NCI-H187 (cell line): ENCODE measurements around the gene KLHL29.
"Not testable (repeated sequence)": the region's sequence is repeated elsewhere in the genome, so short reads cannot be mapped to it uniquely, and the experiment has no call there.

Experiments
- DNase-seq, 2 experiments: peaks; one replicate each; lab custom pipeline; 2025; lab: John Stamatoyannopoulos, UW

Gene KLHL29

DNA sequence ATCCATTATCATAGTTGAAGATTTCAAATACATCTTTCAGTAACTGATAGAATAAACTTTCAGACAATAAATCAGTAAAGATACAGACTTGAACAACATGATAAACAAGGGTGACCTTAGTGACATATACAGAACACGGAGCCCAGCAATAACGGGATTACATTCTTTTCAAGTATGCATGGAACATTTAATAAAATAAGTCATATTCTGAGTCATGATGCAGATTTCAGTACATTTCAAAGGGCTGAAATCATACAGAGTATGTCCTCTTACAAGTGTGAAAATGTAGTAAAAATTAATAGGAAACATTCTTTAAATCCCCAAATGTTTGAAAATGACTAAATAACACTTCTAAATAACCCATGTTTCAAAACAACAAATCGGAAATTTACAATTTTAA lies 17.2 kb upstream of the KLHL29 start:
- no peak for DNase-seq

- no peak for DNase-seq
Measured at GRCh38 chr2:23373666-23374065, 11.3 kb upstream of the KLHL29 start.

- DNase-seq = no peak
Measured at GRCh38 chr2:23375448-23375847, 9.5 kb upstream of the KLHL29 start.

GRCh38 chr2:23376075-23376474 lies 8.9 kb upstream of the KLHL29 start:
- DNase-seq = no peak

DNA sequence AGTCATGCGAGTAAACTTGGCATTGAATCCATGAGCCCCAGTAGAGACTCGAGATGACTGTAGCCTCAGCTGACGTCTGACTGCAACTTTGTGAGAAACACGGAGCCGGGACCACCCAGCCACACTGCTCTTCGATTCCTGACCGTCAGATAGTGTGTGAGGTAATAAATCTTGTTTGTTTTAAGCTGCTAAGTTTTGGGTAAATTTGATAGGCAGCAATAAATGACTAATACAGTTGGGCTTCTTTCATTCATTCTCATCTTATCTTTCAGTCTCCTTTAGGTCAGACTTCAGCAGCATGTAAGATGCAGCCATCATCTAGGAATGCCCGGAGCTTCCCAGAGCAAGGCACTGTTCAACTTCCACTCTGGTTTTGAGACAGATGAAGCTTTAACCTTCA lies 8.0 kb upstream of the KLHL29 start:
- no peak for DNase-seq

GRCh38 chr2:23377771-23378170 lies 7.2 kb upstream of the KLHL29 start:
- no peak for DNase-seq

GRCh38 chr2:23378496-23378895 lies 6.5 kb upstream of the KLHL29 start:
- no peak for DNase-seq

GRCh38 chr2:23379220-23379695 lies 5.7 kb upstream of the KLHL29 start:
- DNase-seq = no peak

DNA sequence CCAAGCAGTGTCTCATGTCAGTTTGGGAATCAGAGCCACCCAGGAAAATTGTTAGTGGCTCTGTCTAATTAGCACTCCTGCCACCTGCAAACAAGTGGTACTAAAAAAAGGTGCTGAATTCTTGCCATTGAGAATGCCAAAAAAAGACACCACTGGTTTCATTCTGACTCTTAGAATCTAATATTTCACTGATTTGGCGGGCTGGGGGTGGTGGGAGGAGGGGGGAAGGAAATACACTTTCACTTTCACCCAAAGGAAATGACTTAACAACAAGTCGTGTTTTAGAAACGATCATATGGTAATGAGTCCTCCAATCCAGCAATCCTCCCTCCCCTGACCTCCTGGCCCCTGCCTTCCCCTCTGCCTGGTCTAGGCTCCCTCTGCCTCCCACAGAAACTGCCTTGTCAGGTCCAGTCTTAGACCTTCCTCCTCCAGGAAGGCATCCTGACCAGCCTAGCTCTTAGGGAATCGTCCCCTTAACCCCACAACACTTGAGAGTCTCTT lies 4.4 kb upstream of the KLHL29 start:
- no peak for DNase-seq

GRCh38 chr2:23381084-23381483 lies 3.9 kb upstream of the KLHL29 start:
- DNase-seq = no peak

DNA sequence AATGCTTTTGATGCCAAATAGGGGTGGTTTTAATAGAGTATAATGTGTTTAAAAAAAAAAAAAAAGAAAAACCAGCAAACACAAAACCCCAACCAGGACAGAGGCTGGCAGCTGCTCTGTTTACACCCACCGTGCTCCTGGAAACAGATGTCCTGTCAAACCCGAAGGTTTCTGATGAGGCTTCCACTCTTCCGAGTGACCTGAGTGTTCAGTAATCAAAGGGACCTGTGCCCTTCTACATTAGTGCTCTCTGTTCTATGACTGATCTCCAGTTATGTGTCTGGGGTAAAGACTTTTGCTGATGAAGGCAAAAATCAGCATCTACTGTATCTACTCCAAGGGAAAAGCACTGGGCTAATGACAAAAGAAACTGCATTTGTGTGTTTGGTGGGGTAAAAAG lies 3.5 kb upstream of the KLHL29 start:
- no peak for DNase-seq

DNA sequence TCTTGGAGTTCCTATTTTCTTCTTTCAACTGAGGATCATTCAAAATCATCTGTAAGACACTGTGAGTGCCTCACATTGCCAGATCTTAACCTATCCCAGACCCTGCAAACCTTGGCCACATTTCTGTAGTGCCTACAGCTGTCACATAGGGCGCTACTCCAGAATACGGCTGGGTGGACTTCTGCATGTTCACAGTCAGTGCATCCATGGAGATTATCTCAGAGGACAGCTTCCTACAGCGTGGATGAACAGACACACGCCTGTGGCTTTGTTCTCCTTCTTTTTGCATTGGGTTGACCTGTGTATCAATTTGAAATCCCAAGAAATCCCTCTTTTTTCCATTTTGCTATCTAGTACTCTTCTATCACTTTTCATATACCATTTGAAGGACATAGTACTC lies 1.9 kb upstream of the KLHL29 start:
- no peak for DNase-seq

- DNase-seq = no peak
Measured at GRCh38 chr2:23385351-23385747, 370 bp downstream of the KLHL29 start.

DNA sequence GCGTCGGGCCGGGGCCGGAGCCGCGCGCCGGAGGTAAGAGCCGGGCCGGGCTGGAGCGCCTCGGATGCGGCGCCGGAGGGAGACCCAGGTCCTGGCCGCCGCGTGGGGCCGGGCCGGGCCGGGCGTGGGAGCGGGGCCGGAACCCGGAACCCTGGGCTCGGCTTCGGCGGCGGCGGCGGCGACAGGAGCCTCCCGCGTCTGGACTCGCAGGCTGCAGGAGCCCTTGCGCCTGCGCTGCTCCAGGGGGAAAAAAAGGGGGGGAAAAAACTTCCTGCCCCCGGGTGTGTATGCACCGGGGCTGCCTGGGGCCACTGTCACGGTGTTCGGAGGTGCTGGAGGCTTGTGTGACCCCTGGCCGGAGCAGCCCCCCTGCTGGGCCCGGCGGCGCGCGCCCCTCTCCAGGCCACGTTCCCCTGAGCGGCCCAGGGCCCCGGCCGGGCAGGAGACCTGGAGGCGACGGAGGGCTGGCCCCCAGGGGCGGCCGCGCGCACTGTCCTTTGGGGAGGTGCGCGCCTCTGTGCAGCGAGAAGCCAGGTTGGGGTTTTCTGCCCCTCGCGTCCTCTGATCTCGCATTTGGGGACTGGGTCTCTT lies 864 bp downstream of the KLHL29 start:
- no peak for DNase-seq

DNA sequence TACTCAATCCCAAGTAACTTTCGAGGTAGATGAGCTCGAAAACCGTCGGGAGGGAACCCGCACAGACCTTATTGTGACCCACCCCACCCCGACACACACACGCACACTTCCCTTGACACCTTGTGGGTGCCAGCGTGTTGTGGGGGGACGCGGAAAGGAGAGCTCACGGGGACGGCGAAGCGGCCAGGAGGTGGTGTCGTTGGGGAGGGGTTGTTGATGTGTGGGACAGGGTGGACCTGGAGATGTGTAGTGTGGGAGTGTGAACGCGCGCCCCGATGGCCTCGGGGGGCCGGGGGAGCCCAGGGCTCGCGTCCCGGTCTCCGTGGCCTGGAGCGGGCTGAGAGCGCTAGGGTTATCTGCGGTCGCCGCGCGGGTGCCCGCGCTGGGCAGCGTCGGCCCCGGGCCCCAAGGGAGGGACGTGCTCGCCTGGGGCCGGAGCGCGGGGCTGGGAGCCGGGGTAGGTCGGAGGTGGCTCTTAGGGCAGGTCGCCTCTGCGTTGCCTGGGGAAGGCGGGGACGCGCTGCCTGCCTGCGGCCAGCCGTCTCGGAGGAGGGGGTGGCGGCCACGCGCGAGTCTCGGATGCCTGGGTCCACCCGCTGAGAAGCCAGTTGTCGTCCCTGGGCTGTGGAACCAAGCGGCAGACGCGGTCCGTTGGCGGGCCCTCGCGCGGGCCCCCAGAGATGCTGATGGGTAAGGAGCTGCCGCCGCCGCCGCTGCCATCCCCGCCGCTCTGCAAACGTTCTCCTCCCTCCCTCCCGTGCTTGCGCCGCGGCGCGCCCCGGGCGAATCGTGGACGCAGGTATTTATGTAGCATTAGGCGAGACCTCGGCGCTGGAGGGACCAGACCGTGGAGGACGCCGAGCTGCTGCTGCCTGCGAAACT lies 1.6 kb downstream of the KLHL29 start:
- no peak for DNase-seq

GRCh38 chr2:23387221-23387550 lies 2.2 kb downstream of the KLHL29 start:
- DNase-seq = no peak

GRCh38 chr2:23387845-23388244 lies 2.9 kb downstream of the KLHL29 start:
- no peak for DNase-seq

DNA sequence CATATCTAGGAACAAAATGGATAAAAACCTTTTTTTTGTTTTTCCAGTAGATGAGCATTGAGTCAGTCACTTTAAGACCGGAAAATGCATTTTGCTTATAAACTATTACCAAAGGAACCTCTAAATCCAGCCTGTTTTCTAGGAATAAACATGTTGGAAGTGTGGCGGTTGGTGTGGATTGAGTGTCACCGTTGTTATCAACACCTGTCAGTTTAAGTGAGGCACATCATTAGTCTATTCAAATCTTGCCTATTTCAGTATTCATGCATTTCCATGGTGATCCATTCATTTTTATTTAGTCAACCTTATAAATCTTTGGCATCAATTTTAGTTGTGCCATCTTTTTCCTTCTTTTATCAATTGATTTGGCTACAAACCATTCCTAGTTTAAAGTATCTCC lies 3.3 kb downstream of the KLHL29 start:
- no peak for DNase-seq

DNA sequence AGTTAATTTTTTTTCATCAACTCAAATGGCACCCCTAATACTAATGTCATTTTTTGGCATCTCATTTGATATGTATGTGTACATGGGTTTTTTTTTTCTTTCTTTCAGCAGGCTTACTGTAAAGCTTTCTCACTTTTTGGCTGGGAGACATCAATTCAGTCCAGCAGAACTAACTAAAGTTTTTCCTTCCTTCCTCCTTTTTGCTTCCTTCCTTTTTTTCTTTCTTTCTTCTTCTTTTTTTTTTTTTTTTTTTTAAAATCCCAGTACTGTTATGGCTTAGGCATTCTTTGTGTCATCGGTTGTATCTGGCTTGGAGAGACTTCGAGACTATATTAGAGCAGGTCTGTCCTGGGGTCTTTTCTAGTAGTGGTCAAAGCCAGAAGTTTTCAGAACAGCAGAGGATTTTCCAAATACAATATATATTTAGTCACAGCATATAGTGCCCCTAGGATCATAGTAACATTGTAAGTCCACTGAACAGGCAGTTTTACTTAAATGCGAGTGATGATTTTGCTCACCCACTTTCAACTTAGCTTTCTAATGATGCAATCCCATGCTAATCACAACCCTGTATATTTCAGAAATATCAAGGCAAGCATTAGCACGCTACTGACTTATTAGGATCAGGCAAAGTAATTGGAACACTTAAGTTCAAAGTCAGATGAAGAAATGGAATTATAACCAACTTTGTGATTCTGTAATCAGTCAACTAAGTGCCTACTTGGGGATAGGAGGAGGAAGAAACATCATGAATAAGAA lies 4.0 kb downstream of the KLHL29 start:
- DNase-seq = no peak

DNA sequence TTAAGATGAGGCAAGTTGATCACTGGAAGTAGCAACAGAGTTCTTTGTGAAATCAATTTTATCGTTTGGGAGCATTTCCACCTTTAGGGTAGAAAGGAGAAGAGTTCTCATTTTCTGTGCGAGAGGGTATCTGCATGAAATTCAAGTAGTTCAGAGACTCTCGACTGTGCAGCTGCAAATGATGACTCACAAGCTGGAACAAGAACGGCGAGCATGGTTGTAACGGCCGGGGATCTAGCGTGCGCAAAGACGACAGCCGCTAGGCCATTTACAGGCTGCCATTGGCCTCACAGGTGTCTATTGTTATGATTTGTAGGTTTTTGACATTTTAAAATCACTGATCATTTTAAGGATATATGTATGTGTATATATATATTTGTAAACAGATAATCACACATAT lies 5.2 kb downstream of the KLHL29 start:
- no peak for DNase-seq

- DNase-seq = not testable (repeated sequence)
Measured at GRCh38 chr2:23391237-23391736, 6.3 kb downstream of the KLHL29 start.

- no peak for DNase-seq
Measured at GRCh38 chr2:23393722-23394121, 8.7 kb downstream of the KLHL29 start.

GRCh38 chr2:23394700-23395099 lies 9.7 kb downstream of the KLHL29 start:
- no peak for DNase-seq
